Activated T-cell treated with anti-CD3 and anti-CD28 coated beads for 48 hours (primary cell): ENCODE measurements around the gene CTNNAL1.
A peak's percentile ranks its signal among the peaks of the same experiment; 100 is the strongest.
"Not testable (repeated sequence)": the region's sequence is repeated elsewhere in the genome, so short reads cannot be mapped to it uniquely, and the experiment has no call there.

Experiments used
- DNase-seq: peaks from one replicate; pipeline ENCODE4 v3.0.0-alpha.2; 2020; ENCODE audit warnings: low read depth

CTNNAL1 gene

DNA sequence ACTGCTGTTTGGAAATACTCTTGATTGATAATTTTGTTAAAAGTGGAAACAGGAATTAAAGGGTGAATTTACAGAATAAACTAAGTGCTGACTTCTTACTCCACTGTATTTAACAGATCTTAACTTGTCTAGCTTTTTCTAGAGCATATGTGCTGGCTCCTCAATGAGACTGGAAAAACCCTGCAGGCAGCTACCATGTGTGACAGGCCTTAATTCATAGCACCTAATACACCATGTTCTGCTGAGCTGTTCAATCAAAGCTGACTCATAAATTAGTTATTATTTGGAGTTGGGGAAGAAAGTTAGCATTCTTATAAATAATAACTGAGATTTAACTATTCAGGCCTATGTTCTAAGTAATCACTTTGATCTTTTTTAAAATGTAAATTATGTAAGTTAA, 29.4 kb downstream of the CTNNAL1 start:
- DNase-seq = no peak

DNA sequence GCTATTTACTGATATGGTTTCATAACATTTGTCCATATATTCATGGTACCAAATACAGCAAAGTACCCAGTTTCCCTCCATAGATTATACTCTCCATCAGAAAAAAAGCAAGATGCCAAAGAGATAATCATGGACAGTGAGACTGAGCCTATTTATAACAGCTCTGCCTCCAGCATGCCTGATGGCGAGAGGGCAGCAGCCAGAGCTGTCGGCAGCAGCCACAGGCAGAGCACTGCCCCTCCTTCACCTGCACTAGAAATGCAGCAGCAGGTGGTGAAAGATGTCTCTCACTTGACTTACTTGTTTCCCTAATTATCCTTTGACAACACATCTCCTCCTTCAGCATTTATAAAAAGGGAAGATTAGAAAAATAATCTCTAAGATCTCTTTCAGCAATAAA, 32.4 kb downstream of the CTNNAL1 start:
- no peak for DNase-seq

DNA sequence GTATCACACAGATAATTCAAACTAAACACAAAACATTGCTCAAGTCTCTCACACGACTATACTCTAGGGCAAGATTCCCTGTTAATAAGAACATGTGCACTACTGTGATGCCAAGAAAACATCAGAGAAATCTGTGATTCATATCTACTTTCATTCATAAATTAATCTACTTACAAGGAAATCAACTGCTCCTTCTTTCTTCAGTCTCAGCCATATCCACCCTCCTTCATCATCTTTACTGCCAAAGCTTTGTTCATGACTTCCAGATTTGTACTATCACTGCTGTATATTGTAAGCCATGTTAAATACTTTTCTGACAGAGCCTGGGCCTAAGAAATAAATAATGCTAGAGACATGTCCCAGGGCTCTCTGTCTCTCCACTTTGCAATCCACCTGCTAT, 35.1 kb downstream of the CTNNAL1 start:
- DNase-seq = no peak

DNA sequence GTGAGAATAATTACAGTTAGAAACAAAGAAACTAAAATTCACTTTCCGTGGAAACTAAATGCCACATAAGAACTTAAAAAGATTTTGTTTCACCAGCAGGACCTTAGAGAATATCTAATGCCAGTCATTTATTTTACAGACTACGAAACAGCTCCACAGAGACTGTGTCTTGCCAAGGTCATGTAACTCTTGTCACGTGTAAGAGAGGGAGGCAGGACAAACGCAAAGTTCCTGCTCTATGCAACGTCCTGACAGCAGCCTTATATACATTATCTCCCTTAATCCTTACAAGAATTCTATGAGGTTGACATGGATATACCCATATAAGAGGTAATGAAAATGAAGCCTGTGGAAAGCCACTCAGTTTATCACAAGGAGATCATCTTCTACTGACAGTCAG, 39.4 kb downstream of the CTNNAL1 start:
- no peak for DNase-seq

DNA sequence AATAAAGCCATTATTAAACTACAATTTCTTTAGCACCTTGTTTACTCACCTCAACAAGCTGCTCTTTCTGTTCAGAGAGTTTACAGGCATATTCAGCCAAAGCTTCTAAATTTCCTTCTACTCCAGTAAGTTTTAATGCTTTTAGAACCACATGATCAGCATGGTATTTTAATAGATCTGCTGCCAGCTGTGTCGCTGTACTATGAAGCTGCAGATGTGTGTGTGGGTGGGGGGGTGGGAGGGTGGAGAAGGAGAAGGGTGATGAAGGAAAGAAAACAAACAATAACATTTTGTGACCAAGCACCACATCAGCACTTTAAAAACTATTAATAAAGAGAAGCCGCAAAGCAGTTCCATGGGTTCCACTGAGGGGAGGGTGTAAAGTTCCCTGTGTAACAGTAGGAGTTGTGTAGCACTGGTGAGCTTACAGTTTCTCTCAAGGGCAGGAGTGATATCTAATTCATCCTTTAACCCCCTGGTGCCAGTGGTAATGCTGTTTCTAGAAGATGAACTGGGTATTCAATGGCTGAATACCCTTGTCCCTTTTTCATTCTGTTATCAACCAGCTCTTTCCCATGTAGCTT, 40.6 kb downstream of the CTNNAL1 start:
- no peak for DNase-seq

DNA sequence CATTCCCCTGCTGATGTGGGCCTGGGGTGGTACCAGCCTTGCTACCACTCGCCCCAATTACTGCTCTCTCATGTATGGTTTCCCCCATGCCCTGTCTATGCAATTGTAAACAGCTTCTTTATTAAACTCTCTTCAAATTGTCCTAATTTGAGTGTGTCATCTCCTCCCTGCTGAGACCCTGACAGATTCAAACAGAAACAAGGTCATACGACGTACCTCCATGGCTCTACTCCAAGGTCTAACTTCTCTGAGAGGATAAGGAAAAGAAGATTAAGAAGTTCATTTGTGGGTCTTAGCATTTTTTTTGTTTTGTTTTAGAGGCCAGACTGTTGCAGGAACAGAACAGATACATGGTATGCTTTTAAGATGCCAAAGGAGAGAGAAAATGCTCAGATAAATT, 41.1 kb downstream of the CTNNAL1 start:
- DNase-seq = no peak

DNA sequence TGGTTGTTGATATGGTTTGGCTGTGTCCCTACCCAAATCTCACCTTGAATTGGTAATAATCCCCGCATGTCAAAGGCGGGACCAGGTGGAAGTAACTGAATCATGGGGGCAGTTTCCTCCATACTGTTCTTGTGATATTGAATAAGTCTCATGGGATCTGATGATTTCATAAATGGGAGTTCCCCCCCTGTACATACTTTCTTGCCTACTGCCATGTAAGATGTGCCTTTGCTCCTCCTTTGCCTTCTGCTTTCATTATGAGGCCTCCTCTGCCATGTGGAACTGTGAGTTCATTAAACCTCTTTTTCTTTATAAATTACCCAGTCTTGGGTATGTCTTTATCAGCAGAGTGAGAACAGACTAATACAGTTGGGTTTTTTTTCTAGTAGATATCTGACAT, 41.9 kb downstream of the CTNNAL1 start:
- not testable (repeated sequence) for DNase-seq

DNA sequence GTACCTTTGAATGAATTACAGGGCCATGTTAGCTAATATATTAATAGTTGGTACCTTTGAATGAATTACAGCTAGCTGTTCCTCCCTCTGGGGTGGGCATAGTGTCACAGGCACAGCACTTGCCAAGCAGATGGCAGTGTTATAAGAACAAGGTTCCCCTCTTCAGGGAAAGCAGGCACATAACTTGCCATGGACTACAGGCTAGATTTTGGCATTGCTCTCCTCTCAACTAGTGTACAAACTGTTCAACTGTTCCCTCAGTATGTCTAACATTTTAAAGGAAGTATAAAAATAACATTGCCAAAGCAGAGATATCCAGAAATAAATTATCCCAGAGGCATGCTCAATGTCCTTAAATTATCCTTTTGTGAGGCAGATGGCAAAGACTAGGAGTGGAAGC, 45.4 kb downstream of the CTNNAL1 start:
- no peak for DNase-seq

DNA sequence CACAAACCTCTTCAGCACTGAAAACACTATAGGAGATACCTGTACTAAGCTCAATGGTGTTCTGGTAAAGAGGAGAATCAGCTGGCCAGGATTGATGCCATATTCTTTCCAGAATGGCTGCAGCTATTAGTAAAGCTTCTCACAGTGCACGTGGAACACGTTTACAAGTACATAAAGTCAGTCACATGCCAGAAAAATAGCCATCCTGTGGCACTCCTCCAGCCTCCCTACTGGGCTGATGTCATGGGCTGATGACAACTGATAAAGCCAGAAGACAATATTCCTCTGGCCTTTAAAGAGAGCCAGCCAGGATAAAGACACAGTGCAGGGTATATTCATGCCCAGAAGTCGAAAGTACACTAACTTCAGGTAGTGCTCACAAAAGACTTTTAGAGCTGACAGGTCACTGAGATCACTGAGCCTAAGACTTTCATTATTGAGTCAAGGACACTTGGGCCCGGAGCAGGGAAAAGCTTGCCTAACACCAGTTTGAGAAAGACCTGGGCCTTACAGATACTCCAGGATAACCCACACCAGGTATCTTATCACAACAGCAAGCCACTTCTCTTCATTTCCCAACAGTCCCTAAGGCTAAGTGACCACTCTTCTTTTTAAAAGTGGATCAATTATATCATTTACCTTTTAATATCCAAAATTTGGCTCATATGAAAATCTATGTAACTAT, 49.7 kb downstream of the CTNNAL1 start:
- DNase-seq = no peak

DNA sequence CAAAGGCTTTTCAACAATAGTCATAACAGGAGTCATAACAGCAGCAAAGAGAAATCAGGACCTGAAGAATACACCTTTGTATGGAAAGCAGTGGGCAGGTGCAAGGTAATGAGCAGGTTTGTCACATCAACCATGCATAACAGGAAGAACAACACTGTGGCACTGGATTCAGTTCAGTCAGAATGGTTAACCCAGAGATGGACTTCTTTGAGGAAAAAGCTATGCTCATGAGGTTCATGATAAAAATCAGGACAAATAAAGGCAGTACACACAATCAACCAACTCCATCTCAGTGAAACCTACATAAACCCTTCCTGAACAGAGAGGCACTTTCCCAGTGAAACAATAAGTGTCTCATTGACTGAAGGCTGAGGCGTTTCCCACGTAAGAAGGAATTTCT, 52.1 kb downstream of the CTNNAL1 start:
- no peak for DNase-seq

DNA sequence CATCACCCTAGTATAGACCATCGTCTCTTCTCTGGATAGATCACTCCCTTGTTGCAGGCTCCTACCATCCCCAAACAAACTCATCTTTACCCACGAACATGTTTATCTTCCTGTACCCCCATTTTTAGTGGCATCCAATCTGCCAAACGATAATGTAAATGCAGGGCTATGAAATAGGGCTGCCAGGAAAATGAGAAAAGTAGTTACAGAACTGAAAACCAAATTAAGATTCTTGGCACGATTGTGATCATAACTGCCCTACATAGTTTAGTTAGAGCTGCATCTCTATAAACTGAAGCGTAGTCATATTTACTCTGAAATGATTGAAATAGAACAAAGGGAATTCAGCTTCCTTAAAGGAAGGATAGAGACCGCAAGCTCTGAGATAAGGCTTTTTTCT, 53.0 kb downstream of the CTNNAL1 start:
- DNase-seq = no peak

DNA sequence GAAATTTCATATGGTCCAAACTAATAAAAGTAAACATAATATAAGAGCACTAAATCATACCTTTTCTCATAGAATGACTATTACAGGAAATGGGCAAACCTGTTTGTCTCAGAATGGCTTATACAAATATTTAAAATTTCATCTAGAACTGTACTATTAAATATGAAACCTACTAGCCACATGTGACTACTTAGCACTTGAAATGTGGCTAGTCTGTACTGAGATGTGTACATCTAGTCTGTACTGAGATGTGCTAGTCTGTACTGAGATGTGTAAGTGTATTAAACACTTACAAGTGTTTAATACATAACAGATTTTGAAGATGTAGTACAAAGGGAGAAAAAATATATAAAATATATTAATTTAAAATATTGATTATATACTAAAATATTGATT, 56.7 kb downstream of the CTNNAL1 start:
- no peak for DNase-seq

DNA sequence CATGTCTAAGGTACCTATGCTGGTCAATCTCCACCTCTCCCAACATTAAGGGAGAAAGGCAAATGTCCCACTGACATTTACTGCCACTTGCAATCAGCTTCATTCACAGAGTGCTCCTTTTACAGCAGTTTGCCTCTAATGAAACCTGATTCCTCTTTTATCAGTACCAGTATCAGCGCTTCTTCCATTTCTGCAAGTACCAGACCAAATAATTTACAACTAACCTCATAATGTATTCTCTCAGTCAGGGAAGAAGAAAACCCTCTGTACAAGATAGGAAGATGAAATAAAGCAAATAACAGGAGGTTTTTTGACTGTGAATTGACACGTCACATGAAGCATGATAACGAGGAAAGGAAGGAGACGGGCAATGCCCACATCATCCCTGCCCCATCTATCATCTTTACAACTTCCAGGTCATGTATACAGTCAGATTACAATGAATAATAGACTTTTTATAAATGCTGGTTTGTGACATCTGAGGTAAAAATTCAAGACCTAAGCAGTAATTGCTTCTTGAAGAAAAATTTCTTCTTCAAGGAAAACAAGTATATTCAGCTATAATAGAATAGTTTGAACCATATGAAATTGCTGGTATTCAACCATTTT, 57.2 kb downstream of the CTNNAL1 start:
- no peak for DNase-seq

DNA sequence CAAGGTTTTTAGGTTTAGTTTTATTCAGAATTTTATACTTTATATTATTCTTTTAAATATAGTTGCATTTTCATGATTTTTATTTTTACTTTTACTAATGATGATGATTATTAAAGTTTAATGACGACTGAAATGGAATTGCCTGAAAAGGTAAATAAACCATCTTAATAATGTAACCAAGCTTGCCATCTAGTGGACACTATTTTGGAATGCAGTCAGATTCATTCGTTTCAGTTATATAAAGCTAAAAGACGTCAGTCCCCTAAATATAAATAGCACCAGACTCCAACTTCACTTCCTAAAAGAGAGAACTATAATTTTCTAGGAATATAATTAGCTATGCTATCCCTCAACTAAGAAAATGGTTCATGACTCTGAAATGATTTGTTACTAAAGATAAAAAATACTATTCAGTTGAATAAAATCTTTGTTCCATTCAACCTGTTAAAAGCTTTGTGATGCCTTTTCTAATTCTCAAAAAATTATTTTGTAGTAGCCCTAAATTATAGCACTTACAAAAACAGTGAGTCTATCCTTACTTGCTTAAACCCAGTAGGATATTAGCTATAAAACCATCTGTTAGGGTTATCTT, 59.2 kb downstream of the CTNNAL1 start:
- DNase-seq = no peak

DNA sequence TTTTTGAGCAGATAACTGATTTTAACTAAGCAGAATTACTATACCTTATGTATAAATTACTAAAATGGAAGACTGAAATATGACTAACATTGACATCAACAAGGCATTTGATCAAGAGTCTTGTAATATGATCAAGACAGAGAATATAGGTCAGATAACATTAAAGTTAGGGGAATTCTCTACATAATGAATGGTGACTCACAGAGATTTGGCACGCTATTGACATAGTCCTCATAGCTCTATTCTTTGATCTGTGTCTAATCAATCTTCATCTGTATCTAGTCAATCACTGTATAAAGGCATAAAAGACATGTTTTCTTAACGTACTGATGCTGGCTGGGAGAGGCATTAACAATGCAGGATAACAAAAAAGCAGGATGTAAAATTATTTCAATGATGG, 61.7 kb downstream of the CTNNAL1 start:
- DNase-seq = no peak

DNA sequence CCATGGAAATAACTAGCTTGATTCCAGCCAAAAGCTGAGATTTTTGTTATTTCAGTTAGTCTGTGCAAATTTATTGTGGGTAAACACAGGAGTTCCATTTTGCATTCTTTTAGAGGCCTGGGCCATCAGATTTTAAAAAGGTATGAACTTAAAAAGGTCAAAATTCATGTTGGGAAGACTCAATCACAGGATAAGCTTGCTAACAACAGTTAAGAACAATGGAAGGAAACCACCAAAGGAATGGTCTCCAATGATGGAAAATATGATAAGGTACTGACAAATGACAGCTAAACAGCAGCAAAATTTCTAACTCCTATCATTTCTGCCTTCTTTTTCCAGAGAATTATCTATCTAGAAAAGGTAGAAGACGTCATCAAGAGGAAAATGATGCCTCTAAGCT, 63.1 kb downstream of the CTNNAL1 start:
- no peak for DNase-seq

DNA sequence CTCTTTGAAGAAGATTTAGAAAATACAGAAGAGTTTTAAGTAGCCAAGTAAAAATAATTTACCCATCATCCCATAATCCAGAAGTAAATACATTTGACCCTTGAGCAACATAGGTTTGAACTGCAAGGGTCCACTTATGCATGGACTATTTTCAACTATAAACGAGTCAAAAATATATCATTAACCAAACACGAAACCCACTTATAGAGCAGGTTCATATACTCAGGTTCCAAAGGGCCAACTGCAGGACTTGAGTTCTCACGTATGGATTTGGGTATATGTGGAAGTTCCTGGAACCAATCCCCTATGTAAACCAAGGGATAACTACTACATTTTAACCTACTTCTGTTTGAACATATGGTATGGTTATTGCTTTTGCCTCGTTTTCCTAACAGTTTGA, 73.3 kb downstream of the CTNNAL1 start:
- no peak for DNase-seq

DNA sequence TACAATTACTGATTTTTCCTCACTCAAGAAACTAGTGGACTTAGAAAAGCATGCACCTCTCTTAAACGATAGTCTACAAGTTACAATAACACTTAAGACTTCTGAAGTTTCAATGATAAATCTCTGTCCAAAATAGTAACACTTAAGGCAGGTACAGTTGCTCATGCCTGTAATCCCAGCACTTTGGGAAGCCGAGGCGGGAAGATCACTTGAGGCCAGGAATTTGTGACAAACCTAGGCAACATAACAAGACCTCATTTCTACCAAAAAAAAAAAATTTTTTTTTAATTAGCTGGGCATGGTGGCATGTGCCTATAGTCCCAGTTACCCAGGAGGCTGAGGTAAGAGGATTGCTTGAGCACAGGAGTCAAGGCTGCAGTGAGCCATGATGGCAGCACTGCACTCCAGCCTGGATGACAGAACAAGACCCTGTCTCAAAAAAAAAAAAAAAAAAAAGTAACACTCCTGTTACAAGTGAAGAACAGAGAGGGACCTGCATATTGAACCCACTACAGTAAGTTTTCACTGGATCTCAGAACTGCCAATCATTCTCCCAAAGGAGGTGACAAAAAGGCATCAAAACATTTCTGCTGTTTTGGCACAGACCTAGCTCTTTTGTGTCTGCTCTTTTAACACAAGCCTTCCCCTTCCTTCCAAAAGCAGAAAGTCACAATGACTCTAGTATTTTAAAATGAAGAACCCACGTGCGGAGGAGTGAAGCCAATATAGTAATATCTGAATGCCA, 75.6 kb downstream of the CTNNAL1 start:
- no peak for DNase-seq

DNA sequence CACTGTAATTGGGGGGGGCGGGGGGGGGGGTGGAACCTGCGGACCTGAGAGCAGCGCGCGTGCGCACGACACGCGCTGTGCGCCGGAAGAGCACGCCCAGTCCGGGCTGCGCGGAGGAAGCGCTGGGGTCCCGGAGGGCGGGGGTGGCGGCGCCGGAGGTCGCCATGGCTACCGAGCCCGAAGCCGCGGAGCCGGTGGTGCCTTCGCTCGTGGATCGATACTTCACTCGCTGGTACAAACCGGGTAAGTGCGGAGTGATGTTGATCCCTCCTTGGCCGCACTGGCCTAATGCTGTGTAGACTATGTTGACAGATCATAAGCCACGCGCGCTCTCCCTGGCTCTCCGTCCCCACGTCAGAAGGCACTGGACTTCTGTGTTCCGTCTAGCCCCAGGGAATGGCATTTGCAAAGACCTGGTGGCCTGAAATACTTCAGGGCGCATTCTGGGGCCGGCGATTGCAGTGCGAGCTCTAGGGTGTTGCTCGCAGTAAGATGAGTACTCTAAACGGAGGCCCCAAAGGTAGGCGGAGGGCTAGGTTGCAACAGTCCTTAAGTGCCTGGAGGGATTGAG, 78.9 kb downstream of the CTNNAL1 start, which contains the start of gene ABITRAM:
TSS of gene ABITRAM (plus strand) at position 78 of the 571 bp plus-strand sequence. CDS start at position 165, 87 bp downstream.
- DNase-seq = peak; percentile 69

DNA sequence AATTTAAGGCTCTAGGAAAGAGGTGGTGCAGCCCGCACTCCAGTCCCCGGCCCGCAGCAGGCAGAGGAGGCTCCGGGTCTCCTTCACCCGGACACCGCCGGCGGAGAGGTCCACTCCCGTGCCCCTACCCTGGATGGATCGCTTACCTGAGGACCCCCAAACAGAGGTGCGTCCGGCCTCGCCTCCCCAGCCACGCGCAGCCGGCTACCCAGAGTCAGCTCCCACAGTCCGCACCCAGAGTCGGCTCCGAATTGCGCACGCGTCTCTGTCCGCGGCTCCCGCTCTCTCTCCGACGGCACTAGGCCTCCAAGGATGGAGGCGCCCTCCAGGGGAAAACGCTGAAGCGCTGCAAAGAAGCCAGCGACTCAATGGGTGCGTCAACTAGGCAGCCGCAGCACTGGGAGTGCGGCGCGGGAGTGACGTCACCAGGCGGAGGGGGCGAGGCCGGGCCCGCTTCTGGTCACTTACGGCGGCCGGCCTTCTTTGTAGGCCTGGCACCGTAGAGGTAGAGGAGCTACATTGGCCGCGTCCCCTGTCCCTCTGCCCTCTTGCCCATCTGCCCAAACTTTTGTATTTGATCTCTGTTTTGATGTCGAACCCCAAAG, 79.5 kb downstream of the CTNNAL1 start, which contains the start of gene ELP1:
TSS of gene ELP1 (minus strand) at position 407 of the 605 bp plus-strand sequence. CDS start 2,978 bp downstream, outside the sequence.
- peak; percentile 90 for DNase-seq

DNA sequence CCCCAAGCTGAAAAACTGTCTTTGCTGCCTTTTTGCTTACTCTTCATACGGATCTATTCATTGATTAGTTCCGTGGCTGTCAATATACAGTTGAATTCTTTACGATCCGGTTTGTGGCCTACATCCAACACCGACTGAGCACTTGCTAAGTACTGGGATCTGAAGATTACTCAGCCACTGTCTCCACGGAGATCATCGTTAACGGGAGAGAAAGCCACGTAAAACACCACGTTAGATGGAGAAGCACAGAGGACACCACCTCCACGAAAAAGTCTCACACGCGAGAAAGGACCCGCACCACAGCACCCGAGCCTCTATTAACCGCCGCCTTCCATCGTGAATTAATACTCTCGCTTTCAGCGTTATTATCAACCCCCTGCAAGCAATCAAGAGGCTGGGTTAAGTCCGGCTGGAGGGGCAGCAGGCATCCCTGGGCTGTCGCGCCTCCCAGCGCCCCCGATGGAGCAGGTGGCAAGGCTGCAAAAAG, 80.0 kb downstream of the CTNNAL1 start:
- DNase-seq = no peak
